Ovary (tissue), 9 donors: Measurements from ENCODE around the gene URB2. TPM values are rescaled to one million over a fixed set of nuclear protein-coding genes. Genes with fewer than 3 reads are reported as not detected.

Source experiments
- DNase-seq, 5 donors: peaks; one replicate each; pipeline ENCODE4 v3.0.0-alpha.2; 2019 to 2020
- H3K27ac ChIP-seq, 2 donors: fragments of 200-600 bp; one replicate each; pipeline versions ENCODE4 v1.5.1 to v1.8.0; 2019 to 2022
- H3K27me3 ChIP-seq: fragments of 200-600 bp; one replicate; pipeline ENCODE4 v1.8.0; 2022
- H3K36me3 ChIP-seq: fragments of 200-600 bp; sonication (generic); one replicate; pipeline ENCODE4 v1.5.1; 2019
- H3K4me1 ChIP-seq: one replicate; pipeline ENCODE4 v1.8.1; 2013; ENCODE audit warnings: mild to moderate bottlenecking, moderate library complexity; ENCODE audit not compliant: insufficient read depth
- H3K4me3 ChIP-seq: fragments of 200-600 bp; sonication (generic); one replicate; pipeline ENCODE4 v1.5.1; 2017
- H3K9me3 ChIP-seq, 2 donors: fragments of 200-600 bp in 1 of 2; sonication (generic) in 1 of 2; one replicate each; pipeline versions ENCODE4 v1.5.1 to v1.8.1; 2013 to 2019; ENCODE audit warnings: mild to moderate bottlenecking in 1 of 2, moderate library complexity in 1 of 2
- EP300 ChIP-seq: sonication (generic); formaldehyde crosslinking; IDR thresholded peaks from one replicate; pipeline ENCODE4 v1.6.1; 2017; ENCODE audit warnings: antibody characterized with exemption
- POLR2A ChIP-seq: fragments of 450-650 bp; IDR thresholded peaks from one replicate; pipeline ENCODE4 v1.6.1; 2017; ENCODE audit warnings: antibody characterized with exemption, mild to moderate bottlenecking, moderate library complexity
- WGBS, 3 donors: extraction: QIAGEN DNeasy Blood & Tissue Kit in 1 of 3; methylation state at CpG; one replicate each; pipeline versions ENCODE4 v1.1.5 to v1.1.7; 2013 to 2017; 5-methylcytosine and 5-hydroxymethylcytosine counted together
- intact Hi-C, 4 donors: fragments of 100-400 bp; cut with DNase I; formaldehyde crosslinking; loops; one replicate each; pipeline versions ENCODE4 v1.11.0 to v1.15.1; 2022 to 2023
- polyA plus RNA-seq, 2 donors: library from polyadenylated mRNA; stranded (reverse); fragments of 200-250 nt in 1 of 2; fragments of 350-450 nt in 1 of 2; fragmentation: Illumina TruSeq in 1 of 2; extraction: RNeasy Lipid Tissue Mini Kit (QIAGEN cat#74804) in 1 of 2; gene quantifications; one replicate each; pipeline ENCODE4 v1.2.3, GENCODE V29; 2013 to 2014
- total RNA-seq, 7 donors: library from RNA; depleted of rRNA in 2 of 7; stranded (reverse); fragments of >200 nt in 2 of 7; fragmentation: NEBNext Ultra II Directional in 3 of 7; extraction: Animal tissue kit (Norgen Biotek cat#: 25700) in 3 of 7; gene quantifications; one replicate each; pipeline versions ENCODE4 v1.1.0 to v1.2.4, GENCODE V29; 2016 to 2023
- TF ChIP-seq, protein P1 (sequence below), 3 donors: fragments of 450-650 bp in 2 of 3; fragments of 200-600 bp in 1 of 3; IDR thresholded peaks; one replicate each; pipeline versions ENCODE4 v1.5.1 to v1.8.0; 2016 to 2022; ENCODE audit warnings: antibody characterized with exemption in 3 of 3, mild to moderate bottlenecking in 1 of 3
- donor health status: DM: no; HTN: no; CAD: no; lungs with moderate emphysema.
- donor health status: DM: no; HTN: no; CAD: no.
- donor health status: Bipolar disorder and iron deficiency.
- donor health status: DM: yes; HTN: yes; CAD: no.
- donor health status: DM: no; HTN: no; CAD: no.
- donor health status: DM: yes; HTN: yes; CAD: no.

Gene URB2
- total and polyA plus RNA-seq, 9 donors, result 2.2 to 16.7 (median 8.0) TPM

DNA sequence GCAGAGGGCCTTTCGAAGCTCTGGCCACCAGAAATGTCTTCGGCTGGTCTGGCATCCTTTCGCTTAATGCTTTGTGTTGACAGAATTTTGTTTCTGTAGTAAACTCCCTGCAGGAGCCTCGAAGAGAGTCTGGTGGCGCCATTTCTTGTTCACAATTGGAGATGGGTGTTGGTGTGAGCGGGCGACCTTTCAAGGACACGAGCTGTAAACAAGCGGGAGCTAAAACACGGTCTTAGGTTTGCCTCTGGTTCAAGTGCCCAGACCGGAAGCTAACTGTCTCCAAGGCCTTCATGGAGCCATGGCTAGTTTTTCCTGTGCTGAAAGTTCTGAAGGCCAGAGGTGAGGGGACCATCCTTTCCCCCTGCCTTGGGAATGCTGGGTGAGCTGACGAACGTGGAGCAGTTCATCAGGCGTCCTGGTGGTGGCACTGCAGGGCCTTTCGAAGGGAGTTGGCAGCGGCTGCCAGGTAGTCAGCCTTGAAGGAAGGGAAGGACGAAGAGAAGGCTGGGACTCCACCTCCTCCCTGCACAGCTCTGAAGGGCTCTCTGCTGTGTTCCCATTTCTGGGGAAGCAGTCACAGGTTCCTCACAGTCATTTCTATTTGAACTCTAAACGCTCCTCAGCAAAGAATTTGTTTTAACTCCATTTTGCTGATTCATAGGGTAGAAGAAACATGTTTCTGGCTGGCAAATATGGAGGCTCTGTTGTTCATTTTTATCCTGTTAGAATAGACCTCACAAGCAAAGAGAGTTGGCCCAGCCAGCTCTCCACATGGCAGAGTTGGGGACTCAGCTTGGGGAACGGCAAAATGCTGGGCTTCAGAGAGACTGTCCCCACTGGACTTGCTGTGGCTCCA is 35.2 kb downstream of the URB2 start:
- Histone ChIP-seq H3K27me3 (no peaks in the 10 kb centered on the region), H3K9me3 (no peaks in the 10 kb centered on the region), H3K4me1 (peaks cover 3% of the 10 kb centered on the region), H3K4me3 (no peak overlapping the region), H3K27ac (peak overlapping the region in 1 of 2 donors; percentile 49), H3K36me3 (no peaks in the 10 kb centered on the region)
- 34 to 46% (median 45%) methylated on average over 19 of the region's 19 CpGs for WGBS, 3 donors
- peak; percentile 84 to 90 (median 89) for DNase-seq
- intact Hi-C loops, result loop anchor here (2.0 to 10.0 kb wide), 5 partner anchors 204 to 650 kb away; partner anchors contain the start of gene GALNT2 (in 1 of the 4)
- no peak for TF ChIP-seq EP300
- TF ChIP-seq, protein P1, sequence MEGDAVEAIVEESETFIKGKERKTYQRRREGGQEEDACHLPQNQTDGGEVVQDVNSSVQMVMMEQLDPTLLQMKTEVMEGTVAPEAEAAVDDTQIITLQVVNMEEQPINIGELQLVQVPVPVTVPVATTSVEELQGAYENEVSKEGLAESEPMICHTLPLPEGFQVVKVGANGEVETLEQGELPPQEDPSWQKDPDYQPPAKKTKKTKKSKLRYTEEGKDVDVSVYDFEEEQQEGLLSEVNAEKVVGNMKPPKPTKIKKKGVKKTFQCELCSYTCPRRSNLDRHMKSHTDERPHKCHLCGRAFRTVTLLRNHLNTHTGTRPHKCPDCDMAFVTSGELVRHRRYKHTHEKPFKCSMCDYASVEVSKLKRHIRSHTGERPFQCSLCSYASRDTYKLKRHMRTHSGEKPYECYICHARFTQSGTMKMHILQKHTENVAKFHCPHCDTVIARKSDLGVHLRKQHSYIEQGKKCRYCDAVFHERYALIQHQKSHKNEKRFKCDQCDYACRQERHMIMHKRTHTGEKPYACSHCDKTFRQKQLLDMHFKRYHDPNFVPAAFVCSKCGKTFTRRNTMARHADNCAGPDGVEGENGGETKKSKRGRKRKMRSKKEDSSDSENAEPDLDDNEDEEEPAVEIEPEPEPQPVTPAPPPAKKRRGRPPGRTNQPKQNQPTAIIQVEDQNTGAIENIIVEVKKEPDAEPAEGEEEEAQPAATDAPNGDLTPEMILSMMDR (IDR thresholded peaks at IDR 0.05), result peak; percentile 80 to 94 (median 92)
- TF ChIP-seq POLR2A, result no peak

DNA sequence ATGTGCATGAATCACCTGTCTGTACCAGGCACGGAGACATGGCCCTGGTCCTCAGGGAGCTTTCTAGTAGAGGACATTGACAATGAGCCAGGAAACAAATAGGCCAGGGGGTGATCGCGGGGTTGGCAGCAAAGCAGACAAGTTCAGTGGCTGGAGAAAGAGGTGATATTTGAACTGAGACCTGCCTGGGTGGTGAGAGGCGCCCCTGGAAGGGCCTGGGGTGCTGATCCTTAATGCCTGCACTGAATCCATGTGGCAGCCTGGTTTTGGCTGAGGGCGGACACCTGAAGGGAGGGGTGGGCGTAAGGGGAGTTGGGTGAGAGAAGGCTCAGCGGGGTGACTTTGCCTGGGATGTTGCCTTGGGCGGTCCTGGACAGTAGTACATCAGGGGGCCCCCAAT is 35.9 kb downstream of the URB2 start:
- Histone ChIP-seq H3K27ac (peak overlapping the region in 1 of 2 donors; percentile 49), H3K4me3 (no peak overlapping the region), H3K27me3 (no peaks in the 10 kb centered on the region), H3K9me3 (no peaks in the 10 kb centered on the region), H3K4me1 (peaks cover 3% of the 10 kb centered on the region), H3K36me3 (no peaks in the 10 kb centered on the region)
- intact Hi-C loops, result loop anchor here (2.0 to 10.0 kb wide), 5 partner anchors 203 to 649 kb away; partner anchors contain the start of gene GALNT2 (in 1 of the 4)
- DNase-seq, result peak in 2 of 5 donors; percentile 30 to 33
- WGBS, 3 donors, result 89 to 94% (median 91%) methylated on average over 8 of the region's 8 CpGs
- TF ChIP-seq POLR2A, result no peak
- no peak for TF ChIP-seq EP300
- TF ChIP-seq, protein P1 (IDR thresholded peaks at IDR 0.05), result no peak

DNA sequence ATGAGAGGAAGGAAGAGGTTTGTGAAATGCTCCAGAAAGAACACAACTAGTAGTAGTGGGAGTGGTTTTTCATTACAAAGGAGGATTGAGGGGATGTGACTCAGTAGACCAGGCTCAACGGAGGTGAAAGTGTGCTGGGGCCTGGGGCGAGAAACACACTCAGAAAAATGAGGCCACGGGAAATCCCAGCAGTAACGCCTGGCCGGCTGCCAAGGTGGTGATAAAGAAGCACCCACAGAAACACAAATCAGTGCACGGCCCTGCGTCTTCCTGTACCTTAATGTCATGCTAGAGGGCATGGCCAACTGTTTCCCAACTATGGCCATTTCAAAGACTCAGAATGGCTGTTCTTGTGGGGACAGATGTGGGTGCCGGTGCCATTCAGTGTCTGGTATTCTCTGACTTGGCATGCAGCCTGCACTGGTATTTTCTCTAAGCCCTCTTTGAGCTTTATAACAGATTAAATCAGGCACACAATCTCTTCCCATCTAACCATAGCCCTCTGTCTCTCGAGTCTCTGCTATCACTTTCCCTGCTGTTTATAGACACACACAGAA is 38.2 kb downstream of the URB2 start:
- no peak for TF ChIP-seq POLR2A
- TF ChIP-seq, protein P1 (IDR thresholded peaks at IDR 0.05), result no peak
- no peak for TF ChIP-seq EP300
- no peaks in the 10 kb centered on the region for H3K36me3 ChIP-seq
- DNase-seq, result peak in 1 of 5 donors; percentile 41
- no peaks in the 10 kb centered on the region for H3K27me3 ChIP-seq
- H3K9me3 ChIP-seq, result no peaks in the 10 kb centered on the region
- intact Hi-C loops, result loop anchor here (5.0 to 10.0 kb wide), 4 partner anchors 201 to 643 kb away; partner anchors contain the start of gene GALNT2 (in 1 of the 4)
- no peak overlapping the region for H3K4me3 ChIP-seq
- no peak overlapping the region for H3K27ac ChIP-seq
- peaks cover 3% of the 10 kb centered on the region for H3K4me1 ChIP-seq
- 77 to 80% (median 77%) methylated on average over 9 of the region's 9 CpGs for WGBS, 3 donors

DNA sequence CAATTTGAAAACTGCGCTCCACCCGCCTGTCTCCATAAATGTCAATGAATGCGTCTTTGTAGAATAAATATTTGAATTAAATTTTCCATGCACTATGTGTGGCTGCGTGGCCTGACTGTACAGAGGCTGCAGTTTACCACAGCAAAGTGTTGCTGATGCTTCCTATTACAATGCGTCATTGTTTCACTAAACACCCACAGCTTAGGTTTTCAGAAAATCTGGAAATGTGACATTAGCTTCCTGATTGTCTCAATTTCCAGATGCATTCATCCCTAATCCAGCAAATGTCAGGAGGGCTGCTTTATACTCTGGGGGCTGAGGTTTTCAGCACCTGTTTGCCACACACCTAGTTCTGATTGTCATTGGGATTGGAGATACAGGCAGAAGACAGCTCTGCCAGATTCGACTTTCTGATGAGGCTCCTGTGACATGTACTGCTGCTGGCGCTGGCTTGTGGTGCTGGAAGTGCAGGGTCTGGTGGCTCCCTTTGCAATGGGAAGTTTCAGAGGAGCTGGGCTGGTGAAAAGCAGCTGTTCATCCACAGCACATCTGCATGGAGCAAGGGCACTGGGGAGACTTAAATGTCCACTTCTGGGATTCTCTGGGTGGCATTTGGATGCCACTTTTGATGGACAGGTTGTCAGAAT is 40.0 kb downstream of the URB2 start:
- Histone ChIP-seq H3K36me3 (no peaks in the 10 kb centered on the region), H3K4me1 (peaks cover 3% of the 10 kb centered on the region), H3K4me3 (no peak overlapping the region), H3K9me3 (no peaks in the 10 kb centered on the region), H3K27me3 (no peaks in the 10 kb centered on the region), H3K27ac (no peak overlapping the region)
- WGBS, 3 donors, result 91 to 96% (median 93%) methylated on average over 7 of the region's 7 CpGs
- no peak for DNase-seq
- intact Hi-C loops, result loop anchor here in 2 of 4 donors (10.0 kb wide), 2 partner anchors 199 to 639 kb away; no protein-coding TSS in a partner anchor
- TF ChIP-seq EP300, result no peak
- TF ChIP-seq POLR2A, result no peak
- TF ChIP-seq, protein P1 (IDR thresholded peaks at IDR 0.05), result no peak
